ENCODE measurements around the gene TRAFD1. TPM values are rescaled to one million over a fixed set of nuclear protein-coding genes. Genes with fewer than 3 reads are reported as not detected.
A peak's percentile ranks its signal among the peaks of the same experiment; 100 is the strongest.

TRAFD1 gene
- total RNA-seq, 4 donors from 2014 or later, result 24.7 to 32.9 (median 27.4) TPM

GRCh38 chr12:112169161-112169872 lies 44.0 kb downstream of the TRAFD1 start:
- WGBS, 2 donors, result 84 to 89% methylated on average over 18 to 19 of the region's 19 CpGs
- no peak for DNase-seq (ENCODE audit: low spot score in 2 of 2)
- H3K27ac ChIP-seq, result no peak overlapping the region
- H3K4me3 ChIP-seq, result no peak overlapping the region
- no peak for TF ChIP-seq EP300 (IDR thresholded peaks at IDR 0.05)
- no peaks in the 10 kb centered on the region for H3K4me1 ChIP-seq
- no peaks in the 10 kb centered on the region for H3K9me3 ChIP-seq
- no peaks in the 10 kb centered on the region for H3K27me3 ChIP-seq
- peaks cover 0 to 88% (median 0%) of the 10 kb centered on the region in 3 donors for H3K36me3 ChIP-seq

DNA sequence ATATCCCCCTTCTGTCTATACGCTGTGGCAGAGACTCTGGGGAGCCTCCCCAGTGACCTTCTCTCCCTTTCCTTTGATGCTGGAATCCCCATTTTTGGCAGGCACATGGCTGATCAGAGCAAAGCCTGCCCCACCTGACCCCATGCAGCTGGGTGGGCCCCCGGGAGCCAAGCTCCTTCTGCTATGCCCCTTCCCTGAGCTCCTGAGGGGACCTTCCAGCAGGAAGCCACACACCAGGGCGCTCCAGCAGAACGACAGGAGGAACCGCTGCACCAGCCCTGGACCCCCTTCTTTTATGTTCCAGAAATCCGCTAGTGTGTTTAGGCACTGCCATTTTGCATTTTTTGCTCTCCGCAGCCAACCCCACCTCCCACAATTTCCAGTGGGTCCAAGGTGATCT lies 44.6 kb downstream of the TRAFD1 start:
- TF ChIP-seq EP300 (IDR thresholded peaks at IDR 0.05), result no peak
- TF ChIP-seq, protein P1, sequence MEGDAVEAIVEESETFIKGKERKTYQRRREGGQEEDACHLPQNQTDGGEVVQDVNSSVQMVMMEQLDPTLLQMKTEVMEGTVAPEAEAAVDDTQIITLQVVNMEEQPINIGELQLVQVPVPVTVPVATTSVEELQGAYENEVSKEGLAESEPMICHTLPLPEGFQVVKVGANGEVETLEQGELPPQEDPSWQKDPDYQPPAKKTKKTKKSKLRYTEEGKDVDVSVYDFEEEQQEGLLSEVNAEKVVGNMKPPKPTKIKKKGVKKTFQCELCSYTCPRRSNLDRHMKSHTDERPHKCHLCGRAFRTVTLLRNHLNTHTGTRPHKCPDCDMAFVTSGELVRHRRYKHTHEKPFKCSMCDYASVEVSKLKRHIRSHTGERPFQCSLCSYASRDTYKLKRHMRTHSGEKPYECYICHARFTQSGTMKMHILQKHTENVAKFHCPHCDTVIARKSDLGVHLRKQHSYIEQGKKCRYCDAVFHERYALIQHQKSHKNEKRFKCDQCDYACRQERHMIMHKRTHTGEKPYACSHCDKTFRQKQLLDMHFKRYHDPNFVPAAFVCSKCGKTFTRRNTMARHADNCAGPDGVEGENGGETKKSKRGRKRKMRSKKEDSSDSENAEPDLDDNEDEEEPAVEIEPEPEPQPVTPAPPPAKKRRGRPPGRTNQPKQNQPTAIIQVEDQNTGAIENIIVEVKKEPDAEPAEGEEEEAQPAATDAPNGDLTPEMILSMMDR (IDR thresholded peaks at IDR 0.05), result no peak
- TF ChIP-seq POLR2A (IDR thresholded peaks at IDR 0.05), result no peak
- no peaks in the 10 kb centered on the region for H3K9me3 ChIP-seq
- peaks cover 0 to under 1% (median 0%) of the 10 kb centered on the region in 4 donors for H3K4me1 ChIP-seq
- H3K4me3 ChIP-seq, result no peak overlapping the region
- H3K27me3 ChIP-seq, result no peaks in the 10 kb centered on the region
- 92% methylated on average over 7 of the region's 7 CpGs for WGBS, 2 donors
- no peak for DNase-seq (ENCODE audit: low spot score in 2 of 2)
- no peak overlapping the region for H3K27ac ChIP-seq
- peaks cover 0 to 91% (median 3%) of the 10 kb centered on the region in 3 donors for H3K36me3 ChIP-seq

DNA sequence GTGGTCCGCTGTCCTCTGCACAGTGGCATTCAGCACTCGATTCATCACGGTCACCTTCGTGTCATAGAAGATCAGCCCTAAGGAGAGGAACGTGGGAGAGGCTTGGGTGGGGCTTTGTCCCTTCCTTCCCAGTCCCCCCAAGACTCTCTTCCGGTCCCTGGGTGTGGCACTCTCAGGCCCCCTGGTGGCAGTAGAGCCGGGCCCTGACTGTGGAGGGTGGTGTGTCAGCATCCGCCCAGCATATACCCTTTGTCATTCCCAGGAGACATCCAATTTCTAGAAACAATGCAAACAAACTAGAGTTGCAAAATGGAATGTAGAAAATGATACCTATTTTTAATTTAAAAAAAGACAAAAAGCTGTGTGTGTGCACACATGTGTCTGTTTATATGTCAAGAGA lies 45.0 kb downstream of the TRAFD1 start:
- H3K9me3 ChIP-seq, result no peaks in the 10 kb centered on the region
- H3K27ac ChIP-seq, result no peak overlapping the region
- peaks cover 0 to 5% (median 0%) of the 10 kb centered on the region in 4 donors for H3K4me1 ChIP-seq
- WGBS, 2 donors, result 65 to 69% methylated on average over 8 of the region's 8 CpGs
- no peaks in the 10 kb centered on the region for H3K27me3 ChIP-seq
- H3K4me3 ChIP-seq, result no peak overlapping the region
- peaks cover 0 to 95% (median 7%) of the 10 kb centered on the region in 3 donors for H3K36me3 ChIP-seq
- DNase-seq (ENCODE audit: low spot score in 2 of 2), result peak in 1 of 2 donors; percentile 43
- TF ChIP-seq POLR2A (IDR thresholded peaks at IDR 0.05) (no peak), EP300 (IDR thresholded peaks at IDR 0.05) (no peak)
- TF ChIP-seq, protein P1 (IDR thresholded peaks at IDR 0.05), result peak in 4 of 5 experiments; percentile 8 to 29 (median 20)

- no peak overlapping the region for H3K4me3 ChIP-seq
- H3K4me1 ChIP-seq, result peaks cover 0 to 12% (median 0%) of the 10 kb centered on the region in 4 donors
- H3K27ac ChIP-seq, result no peak overlapping the region
- TF ChIP-seq, protein P1 (IDR thresholded peaks at IDR 0.05), result no peak
- no peak for TF ChIP-seq EP300 (IDR thresholded peaks at IDR 0.05)
- no peak for TF ChIP-seq POLR2A (IDR thresholded peaks at IDR 0.05)
- no peaks in the 10 kb centered on the region for H3K9me3 ChIP-seq
- H3K27me3 ChIP-seq, result no peaks in the 10 kb centered on the region
- peaks cover 0 to 96% (median 8%) of the 10 kb centered on the region in 3 donors for H3K36me3 ChIP-seq
- 89 to 90% methylated on average over 17 of the region's 17 CpGs for WGBS, 2 donors
- no peak for DNase-seq (ENCODE audit: low spot score in 2 of 2)
Observed at GRCh38 chr12:112170971-112171596, 45.7 kb downstream of the TRAFD1 start.

GRCh38 chr12:112172556-112173324 lies 47.4 kb downstream of the TRAFD1 start:
- H3K27me3 ChIP-seq, result no peaks in the 10 kb centered on the region
- H3K36me3 ChIP-seq, result peaks cover 0 to 88% (median 8%) of the 10 kb centered on the region in 3 donors
- DNase-seq (ENCODE audit: low spot score in 2 of 2), result no peak
- no peaks in the 10 kb centered on the region for H3K9me3 ChIP-seq
- H3K4me1 ChIP-seq, result peaks cover 0 to 13% (median 3%) of the 10 kb centered on the region in 4 donors
- no peak overlapping the region for H3K4me3 ChIP-seq
- H3K27ac ChIP-seq, result no peak overlapping the region
- WGBS, 2 donors, result 95 to 96% methylated on average over 21 of the region's 21 CpGs
- TF ChIP-seq EP300 (IDR thresholded peaks at IDR 0.05), result no peak
- TF ChIP-seq POLR2A (IDR thresholded peaks at IDR 0.05), result no peak
- TF ChIP-seq, protein P1 (IDR thresholded peaks at IDR 0.05), result no peak
